ENCODE data around the gene SEC16A. TPM values are rescaled to one million over a fixed set of nuclear protein-coding genes. Genes with fewer than 3 reads are reported as not detected.

SEC16A gene
- total RNA-seq, 2 donors from 2014 or later, result 32.6 to 41.6 TPM

DNA sequence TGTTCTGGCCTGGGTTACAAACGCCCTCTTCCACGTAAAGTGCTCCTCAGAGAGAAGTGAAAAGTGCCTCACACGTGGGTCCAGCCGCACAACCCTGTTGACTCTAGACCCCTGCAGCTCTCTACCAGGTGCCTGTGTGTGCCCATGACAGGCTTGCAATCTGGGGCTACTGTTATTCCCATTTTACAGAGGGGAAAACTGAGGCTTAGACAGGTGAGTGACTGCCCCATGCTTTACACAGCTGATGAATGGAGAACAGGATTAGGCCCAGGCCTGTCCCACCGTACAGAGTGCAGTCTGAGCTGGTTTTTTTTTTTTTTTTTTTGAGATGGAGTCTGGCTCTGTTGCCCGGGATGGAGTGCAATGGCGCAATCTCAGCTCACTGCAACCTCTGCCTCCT is 37.0 kb downstream of the SEC16A start:
- TF ChIP-seq, protein P1, sequence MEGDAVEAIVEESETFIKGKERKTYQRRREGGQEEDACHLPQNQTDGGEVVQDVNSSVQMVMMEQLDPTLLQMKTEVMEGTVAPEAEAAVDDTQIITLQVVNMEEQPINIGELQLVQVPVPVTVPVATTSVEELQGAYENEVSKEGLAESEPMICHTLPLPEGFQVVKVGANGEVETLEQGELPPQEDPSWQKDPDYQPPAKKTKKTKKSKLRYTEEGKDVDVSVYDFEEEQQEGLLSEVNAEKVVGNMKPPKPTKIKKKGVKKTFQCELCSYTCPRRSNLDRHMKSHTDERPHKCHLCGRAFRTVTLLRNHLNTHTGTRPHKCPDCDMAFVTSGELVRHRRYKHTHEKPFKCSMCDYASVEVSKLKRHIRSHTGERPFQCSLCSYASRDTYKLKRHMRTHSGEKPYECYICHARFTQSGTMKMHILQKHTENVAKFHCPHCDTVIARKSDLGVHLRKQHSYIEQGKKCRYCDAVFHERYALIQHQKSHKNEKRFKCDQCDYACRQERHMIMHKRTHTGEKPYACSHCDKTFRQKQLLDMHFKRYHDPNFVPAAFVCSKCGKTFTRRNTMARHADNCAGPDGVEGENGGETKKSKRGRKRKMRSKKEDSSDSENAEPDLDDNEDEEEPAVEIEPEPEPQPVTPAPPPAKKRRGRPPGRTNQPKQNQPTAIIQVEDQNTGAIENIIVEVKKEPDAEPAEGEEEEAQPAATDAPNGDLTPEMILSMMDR (IDR thresholded peaks at IDR 0.05), result no peak
- Histone ChIP-seq H3K27me3 (no peaks in the 10 kb centered on the region), H3K27ac (no peak overlapping the region), H3K36me3 (peaks cover 98% of the 10 kb centered on the region), H3K4me3 (no peak overlapping the region), H3K4me1 (no peaks in the 10 kb centered on the region), H3K9me3 (no peaks in the 10 kb centered on the region)
- no peak for DNase-seq (ENCODE audit: low spot score)

DNA sequence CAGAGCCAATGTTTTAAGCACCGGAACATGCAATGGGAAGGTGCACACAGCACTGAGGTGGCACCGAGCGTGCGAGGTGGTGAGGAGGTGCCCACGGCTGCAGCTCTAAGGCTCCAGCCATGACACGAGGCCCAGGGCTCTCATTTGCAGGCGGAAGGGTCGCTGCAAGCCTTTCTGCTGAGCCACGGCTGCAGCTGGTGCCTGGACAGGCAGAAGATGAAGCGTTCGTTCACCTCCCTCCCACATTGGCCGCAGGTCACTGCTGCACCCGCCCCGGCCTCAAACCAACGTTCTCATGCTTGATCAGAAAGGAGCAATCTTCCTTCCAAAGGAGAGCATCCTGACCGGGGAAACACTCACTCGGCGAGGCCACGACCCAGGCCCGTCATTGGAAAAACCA is 38.7 kb downstream of the SEC16A start:
- no peaks in the 10 kb centered on the region for H3K27me3 ChIP-seq
- H3K4me1 ChIP-seq, result peaks cover 0 to 9% of the 10 kb centered on the region in 2 donors
- H3K4me3 ChIP-seq, result no peak overlapping the region
- no peak overlapping the region for H3K27ac ChIP-seq
- TF ChIP-seq, protein P1 (IDR thresholded peaks at IDR 0.05), result no peak
- H3K9me3 ChIP-seq, result no peaks in the 10 kb centered on the region
- DNase-seq (ENCODE audit: low spot score), result no peak
- peaks cover 83% of the 10 kb centered on the region for H3K36me3 ChIP-seq

DNA sequence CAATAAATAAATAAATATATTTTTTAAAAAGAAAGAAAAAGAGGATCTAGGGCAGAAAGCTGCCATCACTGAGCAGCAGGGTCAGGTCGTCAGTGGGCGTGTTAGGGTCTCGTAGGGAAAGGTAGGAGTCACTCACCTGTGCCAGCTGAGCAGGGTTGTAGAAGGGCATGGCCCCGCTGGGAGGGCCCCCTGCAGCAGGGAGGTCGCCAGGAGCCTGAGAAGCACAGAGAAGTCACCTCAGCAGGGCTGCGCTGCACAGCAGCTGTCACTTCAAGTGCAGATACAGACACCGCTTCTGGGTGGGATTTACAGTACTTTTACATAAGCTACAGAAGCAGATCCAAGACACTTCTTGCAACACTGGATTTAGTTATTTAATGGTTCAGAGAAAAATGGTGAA is 39.2 kb downstream of the SEC16A start:
- Histone ChIP-seq H3K9me3 (no peaks in the 10 kb centered on the region), H3K27ac (no peak overlapping the region), H3K4me3 (no peak overlapping the region), H3K36me3 (peaks cover 79% of the 10 kb centered on the region), H3K4me1 (peaks cover 0 to 12% of the 10 kb centered on the region in 2 donors), H3K27me3 (no peaks in the 10 kb centered on the region)
- no peak for DNase-seq (ENCODE audit: low spot score)
- TF ChIP-seq, protein P1 (IDR thresholded peaks at IDR 0.05), result no peak

DNA sequence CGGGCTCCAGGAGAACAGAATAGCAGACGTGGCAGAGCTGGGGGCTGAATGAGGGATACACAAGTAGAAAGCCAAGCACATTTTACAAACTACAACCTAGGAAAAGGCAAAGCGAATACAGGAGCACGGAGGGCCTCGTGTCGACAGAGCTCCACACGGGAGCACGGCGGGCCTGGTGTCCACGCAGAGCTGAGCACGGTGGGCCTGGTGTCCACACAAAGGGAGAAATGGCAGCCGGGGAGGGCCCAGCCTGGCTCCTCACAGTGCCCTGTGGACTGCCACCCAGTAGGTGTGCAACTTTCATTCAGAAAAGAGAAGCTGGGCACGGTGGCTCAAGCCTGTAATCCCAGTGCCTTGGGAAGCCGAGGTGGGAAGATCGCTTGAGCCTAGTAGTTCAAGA is 39.8 kb downstream of the SEC16A start:
- H3K27ac ChIP-seq, result no peak overlapping the region
- no peak for DNase-seq (ENCODE audit: low spot score)
- TF ChIP-seq, protein P1 (IDR thresholded peaks at IDR 0.05), result no peak
- peaks cover 0 to 18% of the 10 kb centered on the region in 2 donors for H3K4me1 ChIP-seq
- no peaks in the 10 kb centered on the region for H3K9me3 ChIP-seq
- H3K27me3 ChIP-seq, result no peaks in the 10 kb centered on the region
- H3K4me3 ChIP-seq, result no peak overlapping the region
- peaks cover 73% of the 10 kb centered on the region for H3K36me3 ChIP-seq

DNA sequence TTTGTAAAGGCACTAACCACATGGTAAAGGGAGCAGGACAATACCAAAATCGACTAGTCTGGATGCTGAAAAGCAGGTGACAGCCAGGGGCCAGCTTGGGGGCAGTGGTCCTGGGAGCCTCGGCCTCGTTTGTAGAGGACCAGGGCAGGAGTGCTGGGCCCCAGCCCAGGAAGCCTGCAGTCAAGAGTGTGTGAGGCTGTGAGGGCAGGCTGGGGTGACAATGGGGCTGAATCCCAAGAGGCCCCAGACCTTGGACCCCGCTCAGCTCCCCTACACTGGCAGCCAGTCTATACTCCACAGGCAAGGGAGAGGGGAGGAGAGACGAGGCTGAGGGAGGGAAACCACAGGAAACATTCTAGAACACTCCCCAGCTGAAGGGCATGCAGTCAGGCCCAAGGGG is 40.6 kb downstream of the SEC16A start:
- Histone ChIP-seq H3K4me1 (peaks cover 0 to 26% of the 10 kb centered on the region in 2 donors), H3K4me3 (no peak overlapping the region), H3K27me3 (no peaks in the 10 kb centered on the region), H3K36me3 (peaks cover 65% of the 10 kb centered on the region), H3K9me3 (no peaks in the 10 kb centered on the region), H3K27ac (no peak overlapping the region)
- TF ChIP-seq, protein P1 (IDR thresholded peaks at IDR 0.05), result no peak
- no peak for DNase-seq (ENCODE audit: low spot score)

DNA sequence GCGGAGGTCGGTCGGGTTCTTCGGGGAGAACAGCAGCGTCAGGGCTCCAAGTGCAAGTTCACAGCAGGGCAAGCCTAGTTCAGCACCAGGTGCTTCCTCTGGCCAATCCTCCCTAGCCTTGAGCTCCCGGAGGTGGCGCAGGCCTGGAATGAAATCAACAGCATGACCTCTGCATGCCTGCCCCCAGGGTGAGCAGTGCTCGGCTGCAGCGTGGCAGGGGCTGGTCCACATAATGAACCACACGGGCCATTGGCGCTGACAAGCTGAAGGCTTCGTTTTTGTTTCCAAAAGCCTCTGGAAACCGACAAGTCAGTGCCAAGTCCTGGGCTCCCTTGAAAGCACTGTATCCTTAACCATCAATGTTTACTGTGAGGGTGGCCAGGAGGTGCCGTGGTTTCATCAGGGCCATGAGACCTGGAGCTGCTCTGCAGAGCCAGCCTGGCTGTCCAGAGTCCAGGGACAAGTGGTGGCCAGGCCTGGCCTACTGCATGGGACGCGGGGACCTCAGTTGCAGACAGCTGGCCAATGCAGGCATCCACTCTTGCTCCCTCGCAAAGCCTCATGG is 41.1 kb downstream of the SEC16A start:
- Histone ChIP-seq H3K27ac (no peak overlapping the region), H3K27me3 (no peaks in the 10 kb centered on the region), H3K4me1 (peaks cover 0 to 31% of the 10 kb centered on the region in 2 donors), H3K4me3 (no peak overlapping the region), H3K36me3 (peaks cover 60% of the 10 kb centered on the region), H3K9me3 (no peaks in the 10 kb centered on the region)
- no peak for DNase-seq (ENCODE audit: low spot score)
- TF ChIP-seq, protein P1 (IDR thresholded peaks at IDR 0.05), result no peak
